SK-MEL-5 (cell line): ENCODE measurements around the gene SEMA6D. TPM values are rescaled to one million over a fixed set of nuclear protein-coding genes. Genes with fewer than 3 reads are reported as not detected.
A peak's percentile ranks its signal among the peaks of the same experiment; 100 is the strongest.

Experiments used
- DNase-seq: peaks from one replicate; pipeline ENCODE4 v3.0.0-alpha.2; 2016; ENCODE audit warnings: low read depth, low spot score
- in situ Hi-C: cut with HindIII; loops from 2 replicates; pipeline ENCODE4 v1.10.0; 2016; ENCODE audit warnings: low sequenced_read_pairs, high pct_unique_total_duplicates, low pct_unique_long_range_greater_than_20kb
- total RNA-seq: library from RNA; depleted of rRNA; stranded (reverse); fragments of >200 nt; shearing (Covaris generic); gene quantifications from 2 replicates; pipeline ENCODE4 v1.2.3, GENCODE V29; 2014

Gene SEMA6D
- total RNA-seq, 1 experiment from 2014 or later: 9.6 TPM

- no peak for DNase-seq
- in situ Hi-C loops: no loop called here
Observed at GRCh38 chr15:47708161-47708980, 8.9 kb upstream of the SEMA6D start.

GRCh38 chr15:47711655-47712054, 5.7 kb upstream of the SEMA6D start:
- in situ Hi-C loops: no loop called here
- DNase-seq: peak; percentile 47

GRCh38 chr15:47715402-47715801, 1.9 kb upstream of the SEMA6D start:
- DNase-seq: no peak
- in situ Hi-C loops: no loop called here

- in situ Hi-C loops: no loop called here
- no peak for DNase-seq
Observed at GRCh38 chr15:47715856-47716445, 1.4 kb upstream of the SEMA6D start.

GRCh38 chr15:47716516-47716915, 789 bp upstream of the SEMA6D start:
- no peak for DNase-seq
- in situ Hi-C loops: no loop called here

- DNase-seq: no peak
- in situ Hi-C loops: no loop called here
Observed at GRCh38 chr15:47718497-47719437, 1.5 kb downstream of the SEMA6D start.

- no peak for DNase-seq
- in situ Hi-C loops: no loop called here
Observed at GRCh38 chr15:47719730-47720129, 2.4 kb downstream of the SEMA6D start.

- in situ Hi-C loops: no loop called here
- DNase-seq: no peak
Observed at GRCh38 chr15:47720555-47720954, 3.2 kb downstream of the SEMA6D start.

GRCh38 chr15:47721676-47722075, 4.4 kb downstream of the SEMA6D start:
- no peak for DNase-seq
- in situ Hi-C loops: no loop called here

- no peak for DNase-seq
- in situ Hi-C loops: no loop called here
Observed at GRCh38 chr15:47724346-47724745, 7.0 kb downstream of the SEMA6D start.

- in situ Hi-C loops: no loop called here
- no peak for DNase-seq
Observed at GRCh38 chr15:47725051-47725450, 7.7 kb downstream of the SEMA6D start.

- in situ Hi-C loops: no loop called here
- no peak for DNase-seq
Observed at GRCh38 chr15:47725906-47726305, 8.6 kb downstream of the SEMA6D start.

- no peak for DNase-seq
- in situ Hi-C loops: no loop called here
Observed at GRCh38 chr15:47726399-47726823, 9.1 kb downstream of the SEMA6D start.

GRCh38 chr15:47727137-47727536, 9.8 kb downstream of the SEMA6D start:
- in situ Hi-C loops: no loop called here
- DNase-seq: no peak

GRCh38 chr15:47727676-47728075, 10.4 kb downstream of the SEMA6D start:
- in situ Hi-C loops: no loop called here
- no peak for DNase-seq

- no peak for DNase-seq
- in situ Hi-C loops: no loop called here
Observed at GRCh38 chr15:47728426-47728825, 11.1 kb downstream of the SEMA6D start.

GRCh38 chr15:47728886-47729285, 11.6 kb downstream of the SEMA6D start:
- no peak for DNase-seq
- in situ Hi-C loops: no loop called here

- no peak for DNase-seq
- in situ Hi-C loops: no loop called here
Observed at GRCh38 chr15:47731230-47731629, 13.9 kb downstream of the SEMA6D start.
